H1 (cell line): ENCODE data around the gene NUDCD2. TPM values are rescaled to one million over a fixed set of nuclear protein-coding genes. Genes with fewer than 3 reads are reported as not detected.

ENCODE experiments used
- CTCF ChIA-PET: fragments of 300-600 bp; sonication (Branson Sonifier 250); formaldehyde crosslinking; loops from one replicate; lab custom pipeline; 2021; ENCODE audit not compliant: partially characterized antibody; lab: Charles Lee
- POLR2A ChIA-PET: fragments of 300-600 bp; sonication (Branson Sonifier 250); formaldehyde crosslinking; loops from one replicate; lab custom pipeline; 2021; ENCODE audit warnings: inconsistent platforms; ENCODE audit not compliant: partially characterized antibody; lab: Charles Lee
- DNase-seq, 2 experiments: peaks; one replicate each; pipeline versions ENCODE4 v3.0.0 to v3.0.0-alpha.2; 2010 to 2022; ENCODE audit warnings: low spot score in 2 of 2, low read depth in 1 of 2, mixed read lengths in 1 of 2
- FAIRE-seq: peaks from 2 replicates; lab custom pipeline; 2011; peaks lifted over from hg19 to GRCh38; lab: Jason Lieb, UNC
- H2AFZ ChIP-seq: 2 replicates; pipeline ENCODE4 v1.8.1; 2012; ENCODE audit warnings: low read length, inconsistent platforms
- H2AK5ac ChIP-seq: 2 replicates; pipeline ENCODE4 v1.6.1; 2013; ENCODE audit warnings: low read depth, low read length
- H2BK120ac ChIP-seq: replicated peaks from 2 replicates; pipeline ENCODE3; 2013; ENCODE audit warnings: low read depth, low read length, inconsistent platforms
- H2BK12ac ChIP-seq: 2 replicates; pipeline ENCODE4 v1.6.1; 2013; ENCODE audit warnings: low read depth, low read length
- H2BK15ac ChIP-seq: 2 replicates; pipeline ENCODE4 v1.6.1; 2013; ENCODE audit warnings: low read length
- H2BK20ac ChIP-seq: 2 replicates; pipeline ENCODE4 v1.6.1; 2013; ENCODE audit warnings: low read length
- H2BK5ac ChIP-seq: 2 replicates; pipeline ENCODE4 v1.6.1; 2013; ENCODE audit warnings: low read depth, low read length
- H3K14ac ChIP-seq: 2 replicates; pipeline ENCODE4 v1.6.1; 2013; ENCODE audit warnings: inconsistent platforms; ENCODE audit not compliant: insufficient read length
- H3K18ac ChIP-seq: 2 replicates; pipeline ENCODE4 v1.6.1; 2013; ENCODE audit warnings: low read length; ENCODE audit errors: extremely low read depth
- H3K23ac ChIP-seq: 2 replicates; pipeline ENCODE4 v1.6.1; 2013; ENCODE audit warnings: inconsistent platforms; ENCODE audit not compliant: insufficient read length
- H3K23me2 ChIP-seq: 2 replicates; pipeline ENCODE4 v1.6.1; 2013; ENCODE audit warnings: low read depth, low read length
- H3K27ac ChIP-seq: 2 replicates; pipeline ENCODE4 v1.6.1; 2011; ENCODE audit warnings: low read depth, low read length, inconsistent platforms
- H3K27me3 ChIP-seq, 4 experiments: replicated peaks in 1 of 4; 1 replicate in 1 of 4; 2 replicates in 3 of 4; pipeline versions ENCODE4 v1.6.1 to v1.8.1; 2011 to 2013; ENCODE audit warnings: low read length in 3 of 4, mild to moderate bottlenecking in 3 of 4, inconsistent platforms in 2 of 4, mixed read lengths in 2 of 4, moderate library complexity in 1 of 4; ENCODE audit not compliant: control insufficient read depth in 3 of 4, insufficient read depth in 3 of 4; ENCODE audit errors: extremely low read depth in 1 of 4
- H3K36me3 ChIP-seq, 4 experiments: 2 replicates each; pipeline versions ENCODE4 v1.6.1 to v1.8.1; 2011 to 2013; ENCODE audit warnings: mild to moderate bottlenecking in 4 of 4, low read length in 3 of 4, moderate library complexity in 2 of 4, control low read depth in 1 of 4, inconsistent platforms in 1 of 4; ENCODE audit not compliant: insufficient read depth in 4 of 4, control insufficient read depth in 2 of 4
- H3K4ac ChIP-seq: replicated peaks from 2 replicates; pipeline ENCODE3; 2013; ENCODE audit warnings: low read length, low read depth, mixed read lengths, inconsistent platforms; ENCODE audit not compliant: insufficient read length
- H3K4me1 ChIP-seq, 4 experiments: replicated peaks in 1 of 4; 1 replicate in 1 of 4; 2 replicates in 3 of 4; pipeline versions ENCODE4 v1.6.1 to v1.8.1; 2011 to 2013; ENCODE audit warnings: low read length in 3 of 4, inconsistent platforms in 2 of 4, mixed read lengths in 1 of 4; ENCODE audit not compliant: insufficient read depth in 4 of 4, control insufficient read depth in 3 of 4
- H3K4me2 ChIP-seq, 2 experiments: 2 replicates each; pipeline versions ENCODE4 v1.6.1 to v1.8.1; 2011 to 2013; ENCODE audit warnings: low read depth in 2 of 2, low read length in 2 of 2, control low read depth in 1 of 2, inconsistent platforms in 1 of 2, mild to moderate bottlenecking in 1 of 2; ENCODE audit not compliant: insufficient read depth in 1 of 2
- H3K4me3 ChIP-seq, 4 experiments: fragments of 200-600, 300-600 bp in 1 of 4; sonication (generic), shearing (Covaris generic), sonication (Bioruptor Twin) in 1 of 4; 2 replicates each; pipeline versions ENCODE4 v1.5.1 to v1.8.1; 2011 to 2016; ENCODE audit warnings: low read length in 4 of 4, low read depth in 3 of 4, control low read depth in 2 of 4, inconsistent platforms in 2 of 4, mild to moderate bottlenecking in 2 of 4, mixed read lengths in 1 of 4, moderate library complexity in 1 of 4; ENCODE audit not compliant: insufficient read depth in 2 of 4; ENCODE audit errors: extremely low read depth in 1 of 4
- H3K56ac ChIP-seq: replicated peaks from 2 replicates; pipeline ENCODE3; 2013; ENCODE audit warnings: low read depth, mild to moderate bottlenecking, mixed read lengths, low read length, inconsistent platforms; ENCODE audit not compliant: insufficient read length
- H3K79me1 ChIP-seq: 2 replicates; pipeline ENCODE4 v1.6.1; 2013; ENCODE audit warnings: low read depth, low read length, control low read depth
- H3K79me2 ChIP-seq, 2 experiments: 2 replicates each; pipeline versions ENCODE4 v1.6.1 to v1.8.1; 2012 to 2013; ENCODE audit warnings: low read length in 2 of 2, mild to moderate bottlenecking in 2 of 2, inconsistent platforms in 1 of 2; ENCODE audit not compliant: insufficient read depth in 2 of 2, control insufficient read depth in 1 of 2
- H3K9ac ChIP-seq, 4 experiments: replicated peaks in 1 of 4; 1 replicate in 1 of 4; 2 replicates in 3 of 4; pipeline versions ENCODE4 v1.6.1 to v1.8.1; 2011 to 2013; ENCODE audit warnings: low read depth in 3 of 4, low read length in 3 of 4, control low read depth in 2 of 4, mild to moderate bottlenecking in 2 of 4, moderate library complexity in 2 of 4, inconsistent platforms in 1 of 4; ENCODE audit errors: extremely low read depth in 1 of 4
- H3K9me3 ChIP-seq, 2 experiments: 2 replicates each; pipeline versions ENCODE4 v1.6.1 to v1.8.1; 2012 to 2013; ENCODE audit warnings: mild to moderate bottlenecking in 2 of 2, moderate library complexity in 2 of 2, control low read depth in 1 of 2, inconsistent platforms in 1 of 2, low read depth in 1 of 2, low read length in 1 of 2, mixed read lengths in 1 of 2; ENCODE audit not compliant: insufficient read depth in 2 of 2
- H4K20me1 ChIP-seq, 2 experiments: replicated peaks in 1 of 2; 2 replicates each; pipeline versions ENCODE3 to v1.8.1; 2011 to 2013; ENCODE audit warnings: inconsistent platforms in 2 of 2, low read length in 2 of 2, mild to moderate bottlenecking in 1 of 2; ENCODE audit not compliant: insufficient read depth in 2 of 2, control insufficient read depth in 1 of 2
- H4K5ac ChIP-seq: 2 replicates; pipeline ENCODE4 v1.6.1; 2013; ENCODE audit warnings: low read length, low read depth, mixed read lengths, inconsistent platforms; ENCODE audit not compliant: insufficient read length
- H4K8ac ChIP-seq: 2 replicates; pipeline ENCODE4 v1.8.0; 2013; ENCODE audit warnings: mild to moderate bottlenecking, moderate library complexity, low read length, inconsistent platforms; ENCODE audit not compliant: insufficient read depth; ENCODE audit errors: extremely low read depth
- H4K91ac ChIP-seq: replicated peaks from 2 replicates; pipeline ENCODE3; 2013; ENCODE audit warnings: low read length, mixed read lengths, inconsistent platforms; ENCODE audit not compliant: insufficient read length
- ASH2L ChIP-seq: fragments of 200-600, 300-600 bp; sonication (generic); IDR thresholded peaks from one replicate; pipeline ENCODE4 v1.7.1; 2017; ENCODE audit warnings: low read length
- CBX8 ChIP-seq: fragments of 300-800, 300-1000 bp; sonication (generic); IDR thresholded peaks from 2 replicates; pipeline ENCODE4 v1.7.1; 2016; ENCODE audit warnings: low read depth, low read length, borderline replicate concordance
- EP300 ChIP-seq, 2 experiments: IDR thresholded peaks; 1 replicate in 1 of 2; 2 replicates in 1 of 2; pipeline ENCODE4 v1.6.1; 2011 to 2012; ENCODE audit warnings: low read depth in 2 of 2, low read length in 2 of 2, mild to moderate bottlenecking in 2 of 2, borderline replicate concordance in 1 of 2, inconsistent platforms in 1 of 2, moderate library complexity in 1 of 2
- JUN ChIP-seq: IDR thresholded peaks from 2 replicates; pipeline ENCODE4 v1.6.1; 2011; ENCODE audit warnings: low read depth, mild to moderate bottlenecking, improper control_type of control experiment, low read length
- RAD21 ChIP-seq, 2 experiments: IDR thresholded peaks in 1 of 2; conservative IDR thresholded peaks in 1 of 2; 2 replicates each; pipeline ENCODE4 v1.6.1; 2011; ENCODE audit warnings: low read depth in 2 of 2, low read length in 2 of 2, improper control_type of control experiment in 1 of 2, inconsistent platforms in 1 of 2, mild to moderate bottlenecking in 1 of 2, moderate library complexity in 1 of 2
- RBBP5 ChIP-seq: IDR thresholded peaks from 2 replicates; pipeline ENCODE4 v1.7.1; 2012; ENCODE audit warnings: low read depth, mild to moderate bottlenecking, inconsistent platforms, low read length, moderate library complexity, borderline replicate concordance
- SIX5 ChIP-seq: IDR thresholded peaks from 2 replicates; pipeline ENCODE4 v1.6.1; 2011; ENCODE audit warnings: mild to moderate bottlenecking, low read depth, low read length
- TEAD4 ChIP-seq: IDR thresholded peaks from 2 replicates; pipeline ENCODE4 v1.6.1; 2012; ENCODE audit warnings: low read depth, low read length, inconsistent platforms, mixed read lengths
- WGBS, 2 experiments: shearing (Covaris generic) in 1 of 2; methylation state at CpG; one replicate each; pipeline versions ENCODE4 v1.1.6 to v1.1.7; 2013 to 2015; ENCODE audit warnings: low lambda C conversion rate in 2 of 2, mixed read lengths in 2 of 2, inconsistent platforms in 1 of 2, low coverage in 1 of 2, missing lambda C conversion rate in 1 of 2; ENCODE audit not compliant: insufficient replicate concordance in 2 of 2, insufficient coverage in 1 of 2, insufficient read length in 1 of 2; ENCODE audit errors: extremely low coverage in 1 of 2, missing lambda C conversion rate in 1 of 2; 5-methylcytosine and 5-hydroxymethylcytosine counted together
- polyA plus RNA-seq, 7 experiments: library from polyadenylated mRNA; depleted of rRNA in 3 of 7; stranded (reverse) in 5 of 7; unstranded in 2 of 7; fragments of >200 nt in 5 of 7; fragments of 200-250 nt in 2 of 7; gene quantifications; 1 replicate in 5 of 7; 2 replicates in 1 of 7; 4 replicates in 1 of 7; pipeline versions ENCODE4 v1.2.1 to v1.2.3, GENCODE V29; 2011 to 2013; ENCODE audit warnings: missing spikeins in 2 of 7, mixed read lengths in 2 of 7
- total RNA-seq: library from RNA; stranded (reverse); fragmentation: NEBNext Ultra II Directional; extraction: Animal tissue kit (Norgen Biotek cat#: 25700); gene quantifications from 2 replicates; pipeline ENCODE4 v1.2.1, GENCODE V29; 2021
- TF ChIP-seq, protein P1 (sequence below), 3 experiments: IDR thresholded peaks; 1 replicate in 2 of 3; 2 replicates in 1 of 3; pipeline versions ENCODE4 v1.5.1 to v1.6.1; 2011; ENCODE audit warnings: low read length in 3 of 3, mild to moderate bottlenecking in 3 of 3, inconsistent platforms in 2 of 3, low read depth in 1 of 3, moderate library complexity in 1 of 3; ENCODE audit not compliant: insufficient read depth in 1 of 3; ENCODE audit errors: control extremely low read depth in 1 of 3
- TF ChIP-seq, protein P2 (sequence below): IDR thresholded peaks from 2 replicates; pipeline ENCODE4 v1.6.1; 2012; ENCODE audit warnings: inconsistent platforms

Gene NUDCD2
- total and polyA plus RNA-seq, 2 of the 8 experiments (the other 6 are each of a cell fraction or from before 2014, with no cell fraction given) = 12.2 to 59.5 TPM

DNA sequence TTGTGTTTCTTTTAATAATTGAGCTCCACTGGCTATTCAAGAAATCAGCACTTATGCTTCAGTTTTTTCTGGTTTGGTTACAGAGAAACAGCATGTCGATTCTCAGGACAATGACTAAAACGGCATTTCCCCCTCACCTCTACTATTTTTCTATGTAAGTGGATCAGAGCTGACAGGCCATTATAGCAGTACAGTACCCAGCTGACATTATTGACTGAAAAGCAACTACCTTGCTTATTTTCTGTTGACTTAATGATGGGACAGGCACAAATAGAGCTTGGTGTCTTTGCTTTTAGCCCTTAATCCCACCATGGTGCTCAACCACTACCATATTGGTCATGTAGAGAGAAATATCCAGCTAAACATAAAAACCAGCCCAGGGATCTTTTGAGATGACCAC is 57.9 kb downstream of the NUDCD2 start:
- FAIRE-seq = no peak
- Histone ChIP-seq H3K4me1 (no peaks in the 10 kb centered on the region), H4K20me1 (no peaks in the 10 kb centered on the region), H3K27me3 (no peaks in the 10 kb centered on the region), H3K9ac (no peak overlapping the region), H3K36me3 (no peaks in the 10 kb centered on the region), H4K5ac (no peak overlapping the region), H3K79me2 (no peaks in the 10 kb centered on the region), H3K23ac (no peak overlapping the region), H3K56ac (no peak overlapping the region), H2AFZ (no peak overlapping the region), H3K14ac (no peak overlapping the region), H2BK120ac (no peak overlapping the region), H3K4me2 (no peak overlapping the region), H3K4ac (no peak overlapping the region), H2BK12ac (no peak overlapping the region), H2BK5ac (no peak overlapping the region), H3K23me2 (no peaks in the 10 kb centered on the region), H3K27ac (no peak overlapping the region), H4K8ac (no peak overlapping the region), H3K4me3 (no peak overlapping the region), H4K91ac (no peak overlapping the region), H3K9me3 (no peaks in the 10 kb centered on the region), H3K18ac (no peak overlapping the region), H2BK15ac (no peak overlapping the region), H2AK5ac (no peak overlapping the region), H2BK20ac (no peak overlapping the region), H3K79me1 (no peaks in the 10 kb centered on the region)
- WGBS, 2 experiments = 90% methylated on average over 2 of the region's 2 CpGs; no CpG with 5 or more reads in 1 of the 2 experiments
- DNase-seq = no peak
- POLR2A ChIA-PET = interaction anchor here (1.1 kb wide), 1 partner anchor 78 kb away, joined by 3 read pairs; no protein-coding TSS in a partner anchor
- CTCF ChIA-PET = interaction anchor here (0.6 to 1.4 kb wide), 4 partner anchors 12 to 671 kb away, joined by 3 to 4 read pairs (median 3); no protein-coding TSS in a partner anchor
- no peak for TF ChIP-seq RBBP5
- no peak for TF ChIP-seq EP300 (IDR thresholded peaks at IDR 0.05; ENCODE audit: borderline replicate concordance in 1 of 2, low read depth in 2 of 2, low read length in 2 of 2)
- TF ChIP-seq, protein P1, sequence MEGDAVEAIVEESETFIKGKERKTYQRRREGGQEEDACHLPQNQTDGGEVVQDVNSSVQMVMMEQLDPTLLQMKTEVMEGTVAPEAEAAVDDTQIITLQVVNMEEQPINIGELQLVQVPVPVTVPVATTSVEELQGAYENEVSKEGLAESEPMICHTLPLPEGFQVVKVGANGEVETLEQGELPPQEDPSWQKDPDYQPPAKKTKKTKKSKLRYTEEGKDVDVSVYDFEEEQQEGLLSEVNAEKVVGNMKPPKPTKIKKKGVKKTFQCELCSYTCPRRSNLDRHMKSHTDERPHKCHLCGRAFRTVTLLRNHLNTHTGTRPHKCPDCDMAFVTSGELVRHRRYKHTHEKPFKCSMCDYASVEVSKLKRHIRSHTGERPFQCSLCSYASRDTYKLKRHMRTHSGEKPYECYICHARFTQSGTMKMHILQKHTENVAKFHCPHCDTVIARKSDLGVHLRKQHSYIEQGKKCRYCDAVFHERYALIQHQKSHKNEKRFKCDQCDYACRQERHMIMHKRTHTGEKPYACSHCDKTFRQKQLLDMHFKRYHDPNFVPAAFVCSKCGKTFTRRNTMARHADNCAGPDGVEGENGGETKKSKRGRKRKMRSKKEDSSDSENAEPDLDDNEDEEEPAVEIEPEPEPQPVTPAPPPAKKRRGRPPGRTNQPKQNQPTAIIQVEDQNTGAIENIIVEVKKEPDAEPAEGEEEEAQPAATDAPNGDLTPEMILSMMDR (IDR thresholded peaks at IDR 0.05; ENCODE audit: control extremely low read depth in 1 of 3, insufficient read depth in 1 of 3, low read depth in 1 of 3, low read length in 3 of 3) = no peak
- TF ChIP-seq CBX8 = no peak
- TF ChIP-seq, protein P2, sequence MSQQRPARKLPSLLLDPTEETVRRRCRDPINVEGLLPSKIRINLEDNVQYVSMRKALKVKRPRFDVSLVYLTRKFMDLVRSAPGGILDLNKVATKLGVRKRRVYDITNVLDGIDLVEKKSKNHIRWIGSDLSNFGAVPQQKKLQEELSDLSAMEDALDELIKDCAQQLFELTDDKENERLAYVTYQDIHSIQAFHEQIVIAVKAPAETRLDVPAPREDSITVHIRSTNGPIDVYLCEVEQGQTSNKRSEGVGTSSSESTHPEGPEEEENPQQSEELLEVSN = no peak
- TF ChIP-seq SIX5 = no peak
- TF ChIP-seq JUN = no peak
- TF ChIP-seq TEAD4 = no peak
- no peak for TF ChIP-seq RAD21 (IDR thresholded peaks at IDR 0.05 in 1 of 2, conservative IDR thresholded peaks at IDR 0.05 in 1 of 2; ENCODE audit: low read depth in 2 of 2, low read length in 2 of 2)
- TF ChIP-seq ASH2L = no peak
